Activated gamma-delta T cell (primary cell): ENCODE data around the gene FBLN2.

Experiments used
- DNase-seq: peaks from one replicate; lab custom pipeline; 2025; lab: John Stamatoyannopoulos, UW

Gene FBLN2

DNA sequence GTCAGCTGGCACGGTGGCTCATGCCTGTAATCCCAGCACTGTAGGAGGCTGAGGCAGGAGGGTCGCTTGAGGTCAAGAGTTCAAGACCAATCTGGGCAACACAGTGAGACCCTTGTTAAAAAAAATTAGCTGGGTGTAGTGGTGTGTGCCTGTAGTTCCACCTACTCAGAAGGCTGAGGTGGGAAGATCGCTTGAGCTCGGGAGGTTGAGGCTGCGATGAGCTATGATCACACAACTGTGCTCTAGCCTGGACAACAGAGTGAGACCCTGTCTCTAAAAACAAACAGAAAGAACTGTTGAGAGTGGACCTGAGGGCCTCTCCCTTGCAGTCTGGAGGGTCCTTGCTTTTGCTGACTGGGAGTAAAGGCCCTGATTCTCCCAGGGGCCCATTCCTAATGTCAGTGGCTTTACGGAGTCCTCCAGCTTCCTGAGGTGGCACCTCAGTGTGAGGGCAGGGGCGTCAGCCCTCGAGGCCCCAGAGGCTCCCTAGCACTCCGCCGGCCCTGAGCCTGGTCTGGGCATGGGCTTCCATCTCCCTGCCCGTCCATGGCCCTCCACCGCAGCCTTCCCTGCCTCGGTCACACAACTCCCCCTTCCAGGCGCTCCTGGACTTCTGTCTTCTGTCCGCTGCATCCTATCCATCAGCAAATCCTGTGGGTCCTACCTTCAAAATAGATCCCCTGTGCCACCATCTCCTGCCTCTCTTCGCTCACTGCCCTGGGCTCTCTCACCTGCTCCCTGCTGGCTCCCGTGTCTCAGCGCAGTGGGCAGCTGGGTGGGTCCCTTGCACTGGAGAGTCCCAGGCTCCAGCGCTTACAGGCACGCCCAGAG, 19.0 kb downstream of the FBLN2 start:
- DNase-seq: no peak

DNA sequence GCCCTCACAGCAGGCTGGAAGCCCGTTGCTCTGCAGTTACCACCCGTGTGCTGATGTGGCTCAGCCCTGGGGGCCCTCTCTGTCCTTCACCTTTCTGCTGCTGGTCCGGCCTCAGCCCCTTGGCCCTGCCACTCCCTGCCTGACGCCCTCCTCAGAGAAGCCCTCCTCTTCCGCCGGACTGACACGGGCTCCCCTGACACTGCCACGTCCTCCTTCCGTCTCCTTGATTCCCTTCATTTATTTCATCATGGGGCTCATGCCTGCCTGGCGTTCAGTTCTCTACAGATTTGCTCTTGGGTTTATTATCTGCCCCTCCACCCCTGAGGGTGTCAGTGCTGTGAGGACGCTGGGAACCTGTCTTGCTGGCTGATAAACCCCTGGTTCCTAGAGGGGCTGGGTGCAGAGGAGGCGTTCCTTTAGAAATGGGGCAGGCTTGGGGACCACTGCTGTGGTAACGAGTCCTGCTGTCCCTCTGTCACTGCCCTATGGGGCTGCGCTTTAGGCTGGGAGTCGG, 19.6 kb downstream of the FBLN2 start:
- DNase-seq: no peak

DNA sequence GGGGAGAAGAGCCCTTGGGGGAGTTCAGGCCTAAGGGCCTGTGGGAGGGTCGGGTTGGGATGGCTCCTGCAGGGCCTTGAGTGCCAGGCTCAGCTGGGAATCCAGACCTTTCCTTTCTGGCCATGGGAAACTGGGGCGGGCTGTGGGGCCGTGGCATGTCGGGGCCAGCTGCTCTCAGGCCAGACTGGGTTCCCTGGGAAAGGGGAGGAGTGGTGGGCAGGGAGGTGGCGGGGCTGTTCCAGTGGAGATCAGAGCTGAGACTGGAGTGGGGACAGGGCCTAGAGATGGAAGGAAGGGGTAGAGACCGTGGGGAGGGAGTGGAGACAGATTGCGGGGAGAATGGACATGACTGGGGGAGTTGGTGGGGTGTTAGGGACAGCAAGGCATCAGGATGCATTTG, 20.3 kb downstream of the FBLN2 start:
- no peak for DNase-seq

DNA sequence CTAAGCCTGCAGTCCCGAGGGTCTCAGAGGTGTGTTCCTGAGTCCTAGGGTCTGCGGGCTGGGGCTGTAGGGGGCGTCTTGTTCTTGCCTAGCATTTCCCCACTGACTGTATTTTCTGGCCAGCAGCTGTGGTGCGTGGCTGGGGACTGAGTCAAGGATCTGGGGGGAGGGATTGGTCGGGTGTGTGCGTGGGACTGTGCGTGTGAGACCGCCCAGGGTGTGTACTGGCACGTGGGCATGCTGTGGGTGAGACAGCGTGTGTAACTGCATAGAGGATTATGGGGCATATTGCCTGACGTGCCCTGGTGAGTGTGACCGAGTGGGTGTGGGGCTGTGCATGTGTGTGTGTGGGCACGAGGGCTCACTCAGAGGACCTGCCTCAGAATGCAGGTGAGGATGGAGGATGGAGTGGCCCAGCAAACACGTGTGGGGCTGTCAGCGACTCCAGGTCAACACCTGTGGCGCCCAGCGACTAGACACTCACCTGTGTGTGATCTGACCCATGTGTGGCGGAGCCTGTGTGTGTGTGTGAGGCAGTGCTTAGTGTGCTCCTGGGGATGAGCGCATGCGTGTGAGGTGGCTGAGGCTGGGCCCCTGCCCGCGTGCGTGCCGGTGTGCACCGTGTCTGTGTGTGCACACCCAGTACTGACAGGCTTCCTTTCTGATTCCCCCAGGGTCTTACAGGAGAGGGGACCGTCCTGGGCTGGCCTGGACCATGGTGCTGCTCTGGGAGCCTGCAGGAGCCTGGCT, 20.9 kb downstream of the FBLN2 start:
- no peak for DNase-seq

DNA sequence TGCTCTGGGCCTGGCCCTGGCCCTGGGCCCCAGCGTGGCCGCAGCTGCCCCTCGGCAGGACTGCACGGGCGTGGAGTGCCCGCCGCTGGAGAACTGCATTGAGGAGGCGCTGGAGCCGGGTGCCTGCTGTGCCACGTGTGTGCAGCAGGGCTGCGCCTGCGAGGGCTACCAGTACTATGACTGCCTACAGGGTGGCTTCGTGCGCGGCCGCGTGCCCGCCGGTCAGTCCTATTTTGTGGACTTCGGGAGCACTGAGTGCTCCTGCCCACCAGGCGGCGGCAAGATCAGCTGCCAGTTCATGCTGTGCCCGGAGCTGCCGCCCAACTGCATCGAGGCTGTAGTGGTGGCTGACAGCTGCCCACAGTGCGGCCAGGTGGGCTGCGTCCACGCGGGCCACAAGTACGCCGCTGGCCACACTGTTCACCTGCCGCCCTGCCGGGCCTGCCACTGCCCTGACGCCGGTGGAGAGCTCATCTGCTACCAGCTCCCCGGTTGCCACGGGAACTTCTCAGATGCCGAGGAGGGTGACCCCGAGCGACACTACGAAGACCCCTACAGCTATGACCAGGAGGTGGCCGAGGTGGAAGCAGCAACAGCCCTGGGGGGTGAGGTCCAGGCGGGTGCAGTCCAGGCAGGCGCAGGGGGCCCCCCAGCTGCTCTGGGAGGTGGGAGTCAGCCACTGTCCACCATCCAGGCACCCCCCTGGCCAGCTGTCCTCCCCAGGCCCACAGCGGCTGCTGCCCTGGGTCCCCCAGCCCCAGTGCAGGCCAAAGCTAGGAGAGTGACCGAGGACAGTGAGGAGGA, 21.7 kb downstream of the FBLN2 start:
- no peak for DNase-seq

DNA sequence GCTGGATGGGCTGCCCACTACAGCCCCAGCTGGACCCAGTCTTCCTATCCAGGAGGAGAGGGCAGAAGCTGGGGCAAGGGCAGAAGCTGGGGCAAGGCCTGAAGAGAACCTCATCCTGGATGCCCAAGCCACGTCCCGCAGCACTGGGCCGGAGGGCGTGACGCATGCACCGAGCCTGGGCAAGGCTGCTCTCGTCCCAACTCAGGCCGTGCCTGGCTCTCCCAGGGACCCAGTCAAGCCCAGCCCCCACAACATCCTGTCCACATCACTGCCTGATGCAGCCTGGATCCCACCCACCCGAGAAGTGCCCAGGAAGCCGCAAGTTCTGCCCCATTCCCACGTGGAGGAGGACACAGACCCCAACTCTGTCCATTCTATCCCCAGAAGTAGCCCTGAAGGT, 22.3 kb downstream of the FBLN2 start:
- no peak for DNase-seq

DNA sequence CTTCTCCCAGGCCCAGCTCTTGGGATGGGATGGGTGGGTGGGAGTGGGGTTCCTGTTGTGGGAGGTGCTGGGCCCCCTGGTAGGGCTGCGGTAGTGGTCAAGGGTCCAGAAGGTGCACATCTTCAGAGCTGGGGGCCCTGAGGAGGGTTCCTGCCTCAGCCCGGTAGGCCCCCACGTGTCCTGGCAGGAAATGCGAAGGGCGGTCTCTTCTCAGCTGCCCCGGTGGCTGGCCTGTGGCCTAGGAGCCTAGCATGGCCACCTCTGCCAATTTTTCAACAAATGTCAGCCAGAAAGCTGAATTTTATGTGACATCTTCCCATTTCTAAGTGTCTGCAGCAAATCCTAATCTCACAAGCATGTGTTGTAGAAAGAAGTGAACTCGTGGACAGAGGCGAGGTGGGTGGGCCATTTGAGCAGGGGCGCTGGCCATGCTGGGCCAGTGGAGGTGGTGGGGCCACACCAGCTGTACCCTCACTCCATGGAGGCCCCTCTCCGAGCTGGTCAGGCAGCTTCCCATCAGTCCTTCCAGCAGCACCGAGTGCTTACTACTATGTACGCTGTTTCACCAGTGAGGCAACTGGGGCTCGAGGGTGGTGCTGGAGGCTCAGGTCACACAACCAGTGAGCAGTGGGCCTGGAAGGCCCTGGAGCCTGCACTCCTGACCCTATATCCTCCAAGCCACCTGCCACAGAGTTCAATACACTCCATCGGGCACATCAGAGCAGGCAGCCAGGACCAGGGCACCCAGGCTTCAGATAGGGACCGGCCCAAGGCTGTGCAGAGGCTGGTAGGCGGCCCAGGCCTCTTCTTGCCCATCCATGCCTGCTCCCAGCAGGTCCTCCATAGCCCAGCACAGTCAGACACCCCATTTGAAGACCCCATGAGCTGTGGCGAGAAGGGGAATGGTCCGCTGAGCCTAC, 23.2 kb downstream of the FBLN2 start:
- no peak for DNase-seq

DNA sequence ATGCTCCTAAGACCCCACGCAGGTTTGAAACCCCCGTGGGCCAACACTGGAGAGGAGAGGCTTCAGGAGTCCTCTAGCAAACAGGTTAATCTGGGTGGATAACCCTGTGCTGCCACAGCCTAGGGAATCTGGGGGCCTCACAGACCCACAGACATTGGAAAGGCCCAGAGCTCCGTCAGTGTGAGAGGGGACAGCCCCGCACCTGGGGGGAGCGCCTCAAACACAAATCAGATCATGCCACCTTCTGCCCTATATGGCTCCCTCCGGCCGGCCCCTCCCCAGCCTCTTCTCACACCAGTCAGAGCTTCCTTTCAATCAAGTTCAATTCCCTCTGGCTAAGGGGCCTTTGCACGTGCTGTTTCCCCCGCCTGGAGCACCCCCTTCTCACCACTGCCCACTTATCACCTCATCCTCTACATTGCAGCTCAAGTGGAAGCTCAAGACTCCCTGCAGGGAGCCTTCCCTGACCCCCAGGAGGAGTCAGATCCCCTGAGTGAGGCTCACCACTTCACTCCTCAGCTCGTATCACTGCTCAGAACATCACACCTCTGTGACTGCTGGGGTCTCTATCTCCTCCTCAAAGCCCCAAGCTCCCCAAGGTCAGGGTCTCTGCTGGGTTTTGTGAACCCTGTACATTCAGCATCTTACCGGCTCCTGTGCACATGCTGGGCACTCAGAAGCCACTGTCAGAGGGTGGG, 24.1 kb downstream of the FBLN2 start:
- DNase-seq: no peak

DNA sequence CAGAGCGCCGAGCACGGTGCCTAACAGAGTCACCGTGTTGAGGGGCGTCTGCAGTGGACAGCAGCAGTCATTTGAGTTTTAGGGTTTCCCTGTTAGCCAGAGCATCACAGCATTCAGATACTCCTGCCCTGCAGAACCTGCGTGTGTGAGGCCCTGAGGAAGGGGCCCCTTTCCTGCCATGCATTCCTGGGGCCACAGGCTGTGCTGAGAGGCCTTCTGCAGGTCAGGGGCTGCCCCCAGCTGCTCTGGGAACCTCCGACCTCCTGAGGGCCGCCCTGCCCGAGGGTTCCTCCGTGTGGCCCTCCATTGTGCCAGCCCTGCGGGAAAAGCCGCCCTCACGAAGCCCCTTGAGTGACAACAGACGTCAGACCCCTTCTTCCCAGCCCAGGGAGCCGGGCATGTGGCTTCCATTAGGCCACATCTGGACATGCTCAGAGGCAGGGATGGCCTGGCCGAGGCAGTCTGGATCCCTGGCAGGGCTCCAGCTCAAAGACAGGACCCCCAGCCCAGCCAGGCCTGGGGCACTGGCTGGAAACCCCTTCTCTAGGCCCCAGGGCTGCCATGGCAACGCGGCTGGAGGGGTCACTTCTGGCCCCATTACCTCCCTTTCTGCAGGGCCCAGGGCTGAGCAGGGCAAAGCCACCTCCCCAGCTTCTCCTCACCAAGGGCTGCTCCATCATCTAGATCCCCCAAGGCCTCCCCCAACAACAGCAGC, 25.3 kb downstream of the FBLN2 start:
- no peak for DNase-seq

DNA sequence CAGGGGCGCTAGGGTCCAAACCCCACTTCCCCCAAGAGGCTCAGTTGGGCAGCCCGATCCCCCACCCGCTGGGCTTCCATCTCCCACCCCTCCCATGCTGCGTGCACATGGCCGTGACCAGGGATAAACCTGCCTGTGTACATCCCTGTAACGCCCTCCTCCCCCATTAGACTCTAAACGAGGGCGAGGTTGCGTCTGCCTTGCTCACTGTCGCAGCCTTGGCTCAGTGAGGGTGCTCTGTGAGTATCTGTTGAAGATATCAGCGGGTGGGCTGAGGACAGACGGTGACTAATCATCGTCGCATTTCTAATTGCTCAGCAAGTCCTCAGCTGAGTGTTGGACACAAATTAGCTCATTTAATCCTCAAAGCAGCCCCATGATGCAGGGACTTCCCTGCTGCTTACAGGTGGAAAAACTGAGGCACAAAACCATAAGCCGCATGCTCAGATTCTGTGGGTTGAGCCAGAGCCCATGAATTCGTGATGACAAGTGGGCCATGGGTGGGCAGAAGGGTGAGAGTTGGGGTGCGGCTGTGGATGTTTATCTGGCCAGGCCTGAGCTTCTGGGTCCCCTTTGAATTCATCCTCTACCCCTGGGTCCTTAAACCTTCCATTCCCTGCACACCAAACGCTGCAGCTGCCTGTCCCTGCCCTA, 26.0 kb downstream of the FBLN2 start:
- DNase-seq: no peak

DNA sequence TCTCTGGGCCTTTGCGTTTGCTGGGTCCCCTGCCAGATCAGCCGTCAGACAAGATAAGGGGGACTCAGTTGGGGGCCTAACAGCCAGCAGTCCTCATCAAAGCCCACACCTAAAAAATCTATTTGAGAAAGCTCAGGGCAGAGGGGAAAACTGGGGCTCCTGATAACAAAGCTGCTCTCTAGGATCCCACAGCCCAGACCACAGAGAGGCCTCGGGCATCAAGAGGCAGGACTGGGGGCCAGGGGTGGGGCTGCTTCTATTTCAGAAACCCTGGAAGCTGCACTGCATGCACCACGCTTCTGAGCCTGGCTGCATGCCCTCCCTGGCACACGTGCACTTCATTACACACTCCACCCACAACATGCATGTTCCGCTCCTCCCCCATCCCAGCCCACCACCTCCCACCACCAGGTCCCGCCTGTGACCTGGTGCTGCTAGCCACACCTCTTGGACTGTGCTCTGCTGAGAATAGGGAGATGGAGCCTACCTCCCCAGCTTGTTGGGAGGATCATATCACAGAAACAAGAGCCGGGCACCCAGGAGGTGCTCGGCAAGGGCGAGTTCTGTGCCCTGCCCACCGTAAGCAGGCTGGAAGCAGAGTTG, 26.6 kb downstream of the FBLN2 start:
- DNase-seq: no peak

DNA sequence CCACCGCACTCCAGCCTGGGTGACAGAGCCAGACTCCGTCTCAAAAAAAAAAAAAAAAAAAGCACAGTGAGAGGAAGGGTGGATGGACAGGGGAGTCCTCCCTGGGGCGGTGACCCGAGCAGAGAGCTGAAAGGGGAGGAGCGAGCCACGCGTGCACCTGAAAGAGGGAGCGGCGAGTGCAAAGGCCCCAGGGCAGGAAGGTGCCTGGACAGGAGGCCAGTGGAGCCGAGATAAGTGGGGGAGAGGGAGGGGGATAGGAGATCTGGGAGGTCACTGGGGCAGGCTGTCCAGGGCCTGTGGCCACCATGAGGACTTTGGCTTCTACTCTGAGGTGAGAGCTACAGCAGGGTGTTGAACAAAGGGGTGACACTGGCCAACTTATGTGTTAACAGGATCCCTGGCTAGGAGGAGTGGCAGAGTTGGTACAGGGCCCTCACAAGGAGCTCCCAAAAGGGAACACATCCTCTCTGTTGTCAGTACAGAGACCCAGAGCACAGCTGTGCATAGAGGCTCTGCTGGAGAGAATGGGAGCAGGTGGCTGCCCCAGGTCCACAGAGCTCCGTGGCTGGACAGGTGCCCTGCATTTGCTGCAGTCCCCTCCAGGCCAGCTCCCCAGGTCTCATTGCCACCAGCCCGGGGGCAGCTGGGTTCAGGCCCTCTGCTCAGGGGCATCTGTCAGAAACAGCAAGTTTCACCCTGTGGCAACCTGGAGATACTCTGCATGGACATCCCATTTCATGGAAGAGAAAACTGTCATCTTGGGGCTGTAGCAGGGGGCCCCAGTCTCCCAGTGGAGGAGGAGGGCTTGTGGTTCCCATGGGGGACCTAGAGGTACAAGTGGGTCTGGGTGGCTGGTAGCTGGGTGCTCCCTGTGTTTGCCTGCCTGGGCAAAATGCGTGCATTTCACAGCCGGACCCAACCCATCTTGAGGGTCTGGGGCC, 28.5 kb downstream of the FBLN2 start:
- no peak for DNase-seq

DNA sequence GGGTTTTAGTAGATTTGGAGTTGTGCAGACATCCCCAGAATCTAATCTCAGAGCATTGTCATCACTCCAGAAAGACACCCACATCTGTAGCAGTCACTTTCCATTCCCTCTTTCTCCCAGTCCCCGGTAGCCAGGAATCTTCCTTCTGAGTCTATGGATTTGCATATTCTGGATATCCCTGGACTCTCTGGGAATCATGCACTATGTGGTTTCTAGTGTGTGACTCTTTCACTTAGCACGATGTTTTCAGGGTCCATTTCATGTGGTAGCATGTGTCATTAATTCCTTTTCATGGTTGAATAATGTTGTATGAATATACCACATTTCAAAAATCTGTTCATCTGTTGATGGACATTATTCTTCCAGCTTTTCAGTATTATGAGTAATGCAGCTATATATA, 29.3 kb downstream of the FBLN2 start:
- DNase-seq: no peak

DNA sequence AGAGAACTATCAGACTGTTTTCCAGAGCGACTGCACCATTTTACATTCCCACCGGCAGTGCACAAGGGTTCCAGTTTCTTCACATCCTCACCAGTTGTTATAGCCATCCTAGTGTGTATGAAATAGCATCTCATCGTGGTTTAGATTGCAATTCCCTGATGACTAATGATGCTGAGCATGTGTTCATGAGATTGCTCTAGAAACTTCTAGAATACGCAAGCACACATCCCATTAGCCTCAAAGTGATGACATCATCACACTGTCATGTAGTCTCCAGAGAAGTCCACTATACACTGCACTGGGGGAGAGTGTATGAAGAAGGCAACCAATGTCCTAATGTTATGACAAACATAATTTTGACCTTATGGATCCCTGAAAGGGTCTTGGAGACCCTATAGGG, 30.1 kb downstream of the FBLN2 start:
- no peak for DNase-seq

DNA sequence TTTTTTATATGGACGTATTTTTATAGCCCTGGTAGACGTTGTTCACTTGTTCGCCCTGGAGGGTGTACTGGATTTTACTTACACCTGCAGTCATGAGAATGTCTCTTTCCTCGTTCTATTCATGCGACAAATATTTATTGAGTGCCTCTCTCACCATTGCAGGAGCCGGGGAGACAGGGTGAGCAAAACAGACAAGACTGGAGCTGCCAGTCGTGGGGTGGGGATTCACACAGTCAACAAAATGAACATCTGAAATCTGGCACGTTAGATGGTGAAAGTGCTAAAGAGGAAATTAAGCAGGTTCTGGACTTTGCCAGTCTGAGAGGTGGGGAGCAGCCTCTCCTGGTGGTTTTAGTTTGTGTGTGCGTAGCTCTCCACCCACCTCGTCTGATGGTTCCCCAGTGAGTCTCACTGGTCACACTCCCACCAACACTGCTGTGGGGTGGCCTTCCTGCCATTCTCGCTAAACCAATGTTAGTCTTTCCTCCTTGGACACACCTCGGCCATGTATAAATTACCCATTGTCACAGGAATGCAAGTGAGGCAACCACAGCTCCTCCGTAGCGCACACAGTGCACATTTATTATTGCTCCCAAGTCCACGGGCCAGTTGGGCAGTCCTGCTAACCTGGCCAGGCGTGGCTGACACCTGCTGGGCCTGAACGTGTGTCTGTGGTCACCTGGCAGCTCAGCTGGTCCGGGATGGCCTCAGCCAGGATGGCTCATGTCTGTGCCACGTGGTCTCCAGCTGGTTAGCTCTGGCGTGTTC, 31.5 kb downstream of the FBLN2 start:
- DNase-seq: no peak

DNA sequence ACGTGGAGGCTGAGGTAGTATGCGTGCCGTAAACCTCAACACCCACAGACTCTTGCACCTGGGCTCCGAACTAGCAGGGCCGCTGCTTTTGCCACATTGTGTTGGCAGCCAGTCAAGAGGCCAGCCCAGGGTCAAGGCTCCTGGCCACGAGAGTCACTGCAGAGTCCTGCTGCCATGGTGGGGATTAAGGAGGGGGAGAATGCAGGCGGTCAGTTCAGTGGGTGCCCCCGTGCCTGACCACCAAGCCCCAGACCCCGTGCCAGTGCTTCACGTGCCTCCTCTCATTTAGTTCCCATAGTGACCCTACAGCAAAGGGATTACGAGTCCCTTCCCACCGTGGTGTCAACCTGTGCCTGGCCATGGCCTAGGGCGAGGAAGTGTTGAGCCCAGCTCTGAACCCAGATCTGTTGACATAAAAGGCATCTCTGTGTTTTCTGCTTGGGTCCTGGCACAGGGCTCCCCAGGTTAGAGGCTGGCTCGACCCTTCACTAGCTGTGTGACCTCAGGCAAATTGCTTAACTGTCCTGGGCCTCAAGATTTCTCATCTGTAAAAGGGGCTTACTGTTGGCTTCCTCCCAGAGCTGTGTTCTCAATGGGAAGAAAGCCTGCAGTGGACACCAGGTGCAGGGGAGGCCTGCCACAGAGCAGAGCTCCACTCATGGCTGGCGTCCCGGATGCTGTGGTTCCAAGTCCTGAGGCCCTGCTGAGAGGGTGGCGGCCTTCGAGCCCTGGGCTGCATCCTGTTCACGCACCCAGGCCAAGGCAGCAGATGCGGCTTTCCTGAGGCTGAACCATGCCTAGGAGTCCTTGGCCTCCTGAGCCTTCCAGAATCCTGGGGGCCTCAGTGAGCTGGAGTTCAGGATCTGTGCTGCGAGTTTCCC, 32.8 kb downstream of the FBLN2 start:
- no peak for DNase-seq
